H54 (cell line): ENCODE measurements around the gene DFFB.

ENCODE experiments used
- DNase-seq: peaks from one replicate; pipeline ENCODE4 v3.0.0; 2011; ENCODE audit warnings: low spot score, mixed read lengths; ENCODE audit not compliant: insufficient read length
- FAIRE-seq: peaks from 3 replicates; lab custom pipeline; 2011; peaks lifted over from hg19 to GRCh38; lab: Jason Lieb, UNC
- POLR2A ChIP-seq: IDR thresholded peaks from 2 replicates; pipeline ENCODE4 v1.6.1; 2011; ENCODE audit warnings: low read depth, mild to moderate bottlenecking, low read length

The DFFB gene

GRCh38 chr1:3902111-3902511 lies 44.8 kb downstream of the DFFB start:
- no peak for FAIRE-seq
- DNase-seq, result no peak
- no peak for TF ChIP-seq POLR2A

GRCh38 chr1:3902571-3903091 lies 45.4 kb downstream of the DFFB start:
- DNase-seq (no peak), FAIRE-seq (no peak)
- TF ChIP-seq POLR2A, result no peak

GRCh38 chr1:3903141-3904005 lies 46.1 kb downstream of the DFFB start:
- FAIRE-seq, result no peak
- TF ChIP-seq POLR2A, result no peak
- DNase-seq, result no peak

- no peak for DNase-seq
- no peak for TF ChIP-seq POLR2A
- FAIRE-seq, result no peak
Observed at GRCh38 chr1:3904006-3904842, 46.9 kb downstream of the DFFB start.

- DNase-seq, result no peak
- TF ChIP-seq POLR2A, result no peak
- no peak for FAIRE-seq
Observed at GRCh38 chr1:3904843-3905185, 47.5 kb downstream of the DFFB start.

- no peak for FAIRE-seq
- TF ChIP-seq POLR2A, result no peak
- no peak for DNase-seq
Observed at GRCh38 chr1:3905266-3905952, 48.1 kb downstream of the DFFB start.

DNA sequence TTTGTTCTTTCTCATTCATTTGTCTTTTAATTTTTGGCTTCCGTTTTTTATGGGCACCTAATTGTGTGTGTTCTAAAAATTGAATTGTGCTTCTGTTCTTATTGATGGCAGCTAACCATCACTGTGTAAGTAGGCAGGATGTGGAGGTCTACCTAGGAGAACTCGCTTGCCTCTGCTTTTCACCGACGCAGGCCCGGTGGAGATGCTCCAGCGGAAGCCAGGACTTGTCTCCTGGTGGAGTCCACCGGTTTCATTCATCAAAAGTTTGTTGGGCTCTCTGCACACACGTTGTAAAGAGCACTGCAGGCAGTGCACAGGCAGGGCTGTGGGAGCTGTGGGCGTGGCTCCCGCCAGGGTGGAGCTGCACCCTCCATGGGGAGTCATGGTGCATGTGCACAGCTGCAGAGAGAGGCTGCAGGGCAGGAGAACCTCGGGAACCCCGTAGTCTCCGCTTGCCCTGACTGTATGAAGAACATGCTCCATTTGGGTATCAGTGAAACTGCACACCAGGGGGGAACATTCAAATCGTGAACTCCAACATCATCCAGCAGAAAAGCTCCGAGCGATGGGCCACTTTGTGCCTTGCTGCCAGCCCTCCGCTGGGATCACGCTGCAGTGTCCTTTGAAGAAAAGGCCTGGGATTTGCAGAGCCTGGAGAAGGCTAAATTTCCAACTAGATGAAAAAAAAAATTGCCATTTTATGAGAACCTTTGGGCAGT lies 48.8 kb downstream of the DFFB start:
- FAIRE-seq (no peak), DNase-seq (no peak)
- TF ChIP-seq POLR2A, result no peak

DNA sequence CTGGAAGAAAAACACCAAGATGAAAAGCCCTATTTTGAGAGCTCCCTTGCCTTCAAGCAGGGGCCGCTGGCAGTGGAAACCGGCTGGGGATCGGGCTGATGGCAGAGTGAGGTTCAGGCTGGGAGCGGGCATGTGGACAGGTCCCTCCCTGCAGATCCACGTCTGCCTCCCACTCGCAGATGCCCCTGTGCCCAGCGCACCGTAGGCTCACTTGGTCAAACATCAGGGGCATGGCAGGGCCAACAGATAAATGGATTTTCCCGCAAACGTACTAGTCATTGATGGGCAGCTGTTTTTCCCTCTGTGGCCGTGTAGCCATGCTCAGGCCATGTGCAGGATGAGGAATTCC lies 49.4 kb downstream of the DFFB start:
- DNase-seq (no peak), FAIRE-seq (no peak)
- TF ChIP-seq POLR2A, result no peak

DNA sequence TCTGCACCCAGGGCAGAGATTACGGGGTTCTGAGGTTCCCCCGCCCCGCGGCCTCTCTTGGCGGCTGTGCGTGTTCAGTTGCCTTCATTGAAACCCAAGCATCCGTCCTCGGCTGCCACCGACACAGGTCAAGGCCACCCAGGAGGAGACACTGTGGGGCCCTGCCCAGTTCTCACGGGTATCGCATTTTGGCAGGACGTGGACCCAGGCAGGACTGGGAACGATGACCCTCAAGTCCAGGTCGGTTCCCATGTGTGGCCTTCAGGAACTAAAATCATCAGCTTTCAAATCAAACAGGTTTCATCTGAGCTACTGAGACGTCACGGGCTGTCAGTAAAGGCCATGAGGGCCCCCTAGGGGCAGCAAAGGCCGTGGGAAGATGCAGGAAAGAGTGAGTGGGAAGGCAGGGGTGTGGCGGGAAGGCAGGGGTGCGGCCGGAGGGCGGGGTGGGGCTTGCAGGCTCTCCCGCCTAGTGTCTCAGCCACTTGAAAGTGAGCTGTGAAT lies 49.8 kb downstream of the DFFB start:
- no peak for TF ChIP-seq POLR2A
- DNase-seq, result no peak
- no peak for FAIRE-seq

DNA sequence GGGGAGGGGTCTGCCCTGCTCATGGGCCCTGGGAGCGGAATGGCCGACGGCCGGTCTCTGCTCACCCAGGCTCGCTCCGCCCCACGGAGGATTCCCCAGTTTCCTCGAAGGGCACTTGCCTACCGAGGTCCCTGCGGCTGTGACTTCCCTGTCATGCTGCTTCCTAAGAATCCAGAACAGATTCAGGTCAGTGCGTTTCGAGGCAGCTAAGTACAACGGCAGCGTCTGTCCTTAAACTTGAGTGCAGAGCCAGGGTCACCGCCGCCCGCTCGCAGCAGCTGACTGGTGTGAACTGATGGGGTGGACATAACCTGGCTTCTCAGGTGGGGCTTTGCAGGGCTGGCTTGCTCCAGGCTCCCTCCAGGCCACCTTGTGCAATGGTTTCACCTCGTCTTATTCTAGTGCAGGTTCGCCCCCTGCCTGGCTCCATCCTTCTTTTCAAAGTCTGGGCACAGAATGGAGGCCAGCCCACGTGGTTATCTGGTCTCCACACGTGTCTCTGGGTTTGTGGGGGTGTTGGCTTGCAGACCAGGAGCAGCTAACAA lies 50.4 kb downstream of the DFFB start:
- DNase-seq, result no peak
- no peak for FAIRE-seq
- TF ChIP-seq POLR2A, result no peak

DNA sequence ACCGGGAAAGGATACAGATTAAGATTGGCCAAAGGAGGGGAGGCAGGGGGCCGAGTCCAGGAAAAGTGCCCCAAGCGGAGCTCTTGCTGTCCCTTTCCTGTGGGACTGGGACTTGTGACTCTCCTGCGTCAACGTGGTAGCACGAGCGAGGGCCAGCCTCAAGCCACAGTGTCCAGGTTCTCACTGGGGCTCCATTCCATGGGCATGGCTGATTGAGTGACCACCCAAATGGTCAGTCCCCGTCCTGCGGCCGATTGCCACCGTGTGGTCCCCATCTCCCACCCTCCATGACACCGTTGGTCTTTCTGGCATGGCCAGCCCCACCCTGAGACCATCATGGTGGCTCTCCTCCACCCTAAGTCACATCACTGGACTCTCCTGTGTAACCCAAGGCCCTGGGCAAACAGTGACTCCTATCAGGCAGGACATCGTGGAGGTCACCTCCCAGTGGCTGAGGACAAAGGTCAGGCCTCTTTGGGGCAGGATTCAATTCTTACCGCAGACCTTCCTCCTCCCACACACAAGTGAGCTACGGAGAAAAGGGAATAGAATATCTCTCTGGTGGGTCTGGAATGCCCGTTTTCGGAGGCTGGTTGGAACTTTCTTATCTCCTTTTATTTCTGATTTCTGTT lies 51.7 kb downstream of the DFFB start:
- FAIRE-seq (no peak), DNase-seq (no peak)
- no peak for TF ChIP-seq POLR2A

- FAIRE-seq (no peak), DNase-seq (no peak)
Observed at GRCh38 chr1:3909615-3910014, 52.3 kb downstream of the DFFB start.

More at GRCh38 chr1:3909615-3910014, 52.3 kb downstream of the DFFB start:
- no peak for TF ChIP-seq POLR2A
